Fibroblast of skin of back (primary cell): Measurements from ENCODE around the gene LYPD4.
"Not testable (repeated sequence)": the region's sequence is repeated elsewhere in the genome, so short reads cannot be mapped to it uniquely, and the experiment has no call there.

Experiments used
- DNase-seq: peaks from one replicate; pipeline ENCODE4 v3.0.0-alpha.2; 2013

LYPD4 gene

DNA sequence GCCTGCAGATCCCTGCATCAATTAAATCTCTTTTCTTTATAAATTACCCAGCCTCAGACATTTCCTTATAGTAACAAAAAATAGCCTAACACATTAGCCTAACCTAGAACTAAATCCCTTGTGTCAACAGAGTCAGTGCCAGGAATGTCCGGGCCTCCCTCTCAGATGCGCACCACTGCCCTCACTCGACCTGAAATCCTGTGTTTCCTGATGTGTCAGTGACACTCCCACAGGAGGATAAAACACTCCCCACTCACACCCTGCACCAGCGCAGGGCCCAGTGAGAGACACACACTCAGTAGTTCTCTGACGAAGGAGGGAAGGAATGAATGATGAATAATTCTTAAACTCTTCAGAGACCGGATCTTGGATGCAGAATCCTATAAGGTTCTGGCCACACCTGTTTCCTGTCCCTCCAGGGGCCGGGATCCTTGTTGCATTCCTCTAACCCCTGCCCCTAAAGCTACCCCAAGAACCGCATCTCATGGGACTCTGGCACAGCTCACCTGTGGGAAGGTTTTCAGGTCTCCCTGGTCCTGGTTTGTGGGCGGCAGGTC is 45.0 kb downstream of the LYPD4 start:
- no peak for DNase-seq

DNA sequence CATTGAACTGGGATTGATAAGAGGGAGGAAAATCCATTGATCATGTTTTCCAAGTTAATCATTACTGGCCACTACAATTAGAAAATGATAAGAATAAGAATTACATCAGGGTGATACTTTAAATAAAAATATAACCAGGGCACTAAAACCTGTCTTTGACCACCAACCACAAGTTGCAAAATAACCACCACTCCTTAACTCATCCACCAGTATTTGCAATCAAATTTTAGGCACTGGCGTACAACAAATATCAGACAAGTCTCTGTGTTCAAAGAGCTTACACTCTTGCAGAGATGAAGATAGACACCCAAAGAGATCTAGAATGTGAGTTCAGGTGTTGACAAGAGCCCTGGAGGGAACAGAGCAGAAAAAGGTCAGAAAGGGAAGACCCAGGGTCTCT is 47.6 kb downstream of the LYPD4 start:
- no peak for DNase-seq

DNA sequence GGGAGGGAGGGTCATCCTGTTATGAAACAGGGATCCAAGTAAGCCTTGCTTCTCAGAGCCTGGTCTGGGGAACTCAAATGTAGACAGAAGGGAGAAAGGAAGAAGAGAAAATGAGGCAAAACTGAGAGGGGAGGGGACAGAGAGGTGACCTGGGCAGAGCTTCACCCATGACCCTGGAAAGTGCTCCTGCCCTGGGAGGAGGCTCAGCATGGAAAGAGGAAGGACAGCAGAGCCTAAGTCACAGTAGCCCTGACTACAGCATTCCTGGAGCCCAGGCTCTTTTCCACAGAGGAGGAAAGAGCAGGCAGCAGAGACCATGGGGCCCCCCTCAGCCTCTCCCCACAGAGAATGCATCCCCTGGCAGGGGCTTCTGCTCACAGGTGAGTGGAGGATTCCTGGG is 48.1 kb downstream of the LYPD4 start, which contains the start of gene CEACAM3:
Gene CEACAM3, plus strand, starts transcription at position 226 of the 400 bp plus-strand sequence. Its CDS starts 91 bp downstream, at position 317.
- DNase-seq, result no peak

DNA sequence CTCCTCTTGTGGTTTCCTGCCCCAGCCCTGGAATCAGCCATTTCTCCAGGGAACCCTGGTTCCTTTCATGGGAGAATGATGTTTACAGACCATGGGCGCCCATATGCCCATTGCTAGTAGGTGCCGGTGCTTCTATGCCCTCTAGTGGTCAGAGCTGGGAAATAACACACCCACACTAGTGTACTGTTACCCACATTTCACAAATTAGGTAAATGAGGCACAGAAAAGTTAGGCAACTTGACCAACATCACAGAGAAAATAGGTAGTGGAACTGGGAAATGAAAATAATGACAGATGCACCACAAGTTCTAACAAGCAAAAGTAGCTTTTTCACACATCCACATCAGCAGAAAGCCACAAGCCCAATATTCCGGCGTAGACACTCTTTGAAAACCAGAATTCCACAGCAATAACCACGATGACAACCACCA is 49.4 kb downstream of the LYPD4 start:
- peak; percentile 31 for DNase-seq

DNA sequence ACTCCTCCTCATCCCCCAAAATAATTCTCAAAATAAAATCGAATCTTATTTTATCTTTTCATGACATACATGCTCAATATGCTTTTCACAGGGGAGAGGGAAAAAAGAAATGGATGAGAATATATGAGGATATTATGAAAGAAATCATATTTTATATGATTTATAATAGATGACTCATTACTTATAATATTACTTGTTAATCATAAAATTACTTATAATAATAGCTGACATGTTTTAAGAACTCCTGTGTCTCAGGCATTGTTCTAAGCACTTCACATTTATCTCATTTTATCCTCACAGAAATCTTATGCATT is 51.1 kb downstream of the LYPD4 start:
- DNase-seq, result no peak

DNA sequence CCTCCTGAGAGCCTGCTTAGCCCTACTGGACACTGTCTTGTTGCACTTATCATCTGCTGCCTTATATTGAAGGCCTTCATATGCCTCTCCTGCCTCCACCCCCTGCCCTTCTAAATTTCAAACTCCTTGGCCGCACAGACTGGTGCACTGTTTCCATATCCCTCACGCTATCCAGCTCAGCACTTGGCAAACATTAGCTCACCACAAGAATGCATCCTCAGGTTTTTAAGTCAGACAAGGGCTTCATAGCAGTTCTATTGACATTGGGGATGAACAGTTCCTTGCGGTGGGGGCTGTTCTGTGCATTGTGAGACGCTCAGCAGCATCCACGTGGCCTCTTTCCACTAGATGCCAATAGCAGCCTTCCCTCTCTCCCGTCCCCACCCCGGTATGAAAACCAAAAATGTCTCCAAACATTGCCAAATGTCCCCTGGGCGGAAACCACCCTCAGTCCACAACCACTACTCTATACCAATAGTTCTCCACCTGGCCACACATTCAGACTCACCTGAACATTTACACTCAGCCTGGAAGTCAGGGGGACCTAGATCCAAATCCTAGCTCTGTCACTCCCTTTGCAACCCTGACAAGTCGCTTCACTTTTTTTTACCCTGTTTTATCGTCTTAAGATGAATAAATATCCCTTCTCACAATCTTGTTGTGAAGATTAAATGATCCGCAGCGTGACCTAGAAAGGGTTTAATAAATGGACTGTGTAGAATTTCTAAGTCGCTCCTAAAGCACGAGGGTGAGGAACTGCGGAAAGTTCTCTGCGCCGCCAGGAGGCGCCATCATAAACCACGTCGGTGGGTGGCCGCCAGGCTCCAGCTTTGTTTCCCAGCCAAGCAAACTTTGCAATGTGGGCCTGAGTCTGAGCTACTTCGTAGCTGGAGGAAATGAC is 51.7 kb downstream of the LYPD4 start:
- DNase-seq, result peak; percentile 9

DNA sequence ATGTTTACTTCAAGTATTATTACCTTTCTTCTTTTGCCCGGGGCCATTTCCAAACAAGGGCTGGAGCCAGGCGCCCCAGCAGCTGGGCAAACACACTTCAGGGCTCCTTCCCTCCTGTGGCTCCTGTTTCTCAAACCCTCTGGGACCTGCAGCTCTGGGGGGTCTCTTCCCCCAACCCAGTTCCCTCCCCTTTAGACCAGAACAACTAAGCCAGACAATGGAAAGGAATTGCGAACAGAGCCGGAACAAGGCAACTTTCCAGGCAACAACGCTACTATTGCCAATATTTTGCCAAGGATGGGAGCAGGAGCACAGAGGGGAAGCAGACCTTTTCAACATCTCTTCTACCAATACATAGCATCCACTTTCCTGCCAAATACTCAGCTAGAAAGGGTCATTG is 55.4 kb downstream of the LYPD4 start:
- DNase-seq, result not testable (repeated sequence)

DNA sequence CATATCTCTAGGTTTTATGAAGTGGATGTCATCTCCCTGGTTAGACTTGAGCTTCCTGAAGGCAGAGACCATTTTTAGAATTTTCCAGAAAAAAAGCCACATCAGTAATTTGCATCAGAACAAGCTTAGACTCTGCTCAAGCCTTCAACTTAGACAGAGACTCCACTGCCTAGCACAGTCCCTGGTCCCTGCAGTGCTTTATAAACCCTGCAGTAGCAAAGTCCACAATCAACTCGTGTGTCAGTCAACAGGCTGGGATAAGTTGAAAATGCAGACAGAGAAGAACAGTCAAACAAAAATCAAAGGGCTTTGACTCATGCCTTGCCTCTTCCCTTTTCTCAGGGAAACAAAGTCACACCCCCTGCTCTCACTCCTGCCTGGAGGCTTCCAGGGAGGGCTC is 56.0 kb downstream of the LYPD4 start:
- DNase-seq, result not testable (repeated sequence)
